HG03025 (cell line): ENCODE measurements around the gene OVCA2.

Source experiments
- ATAC-seq: cut with Tn5 transposase; IDR thresholded peaks from one replicate; pipeline ENCODE4 v1.9.1; 2021; ENCODE audit warnings: mild to moderate bottlenecking, moderate library complexity; ENCODE audit not compliant: unreplicated experiment, low FRiP score

Gene OVCA2

GRCh38 chr17:2082003-2082781, 40.4 kb downstream of the OVCA2 start:
- ATAC-seq, result no peak

- no peak for ATAC-seq
Observed at GRCh38 chr17:2083613-2084035, 41.8 kb downstream of the OVCA2 start.

GRCh38 chr17:2084036-2084765, 42.4 kb downstream of the OVCA2 start:
- ATAC-seq, result no peak

GRCh38 chr17:2084766-2085647, 43.2 kb downstream of the OVCA2 start:
- ATAC-seq, result no peak

GRCh38 chr17:2085648-2085949, 43.8 kb downstream of the OVCA2 start:
- ATAC-seq, result no peak

GRCh38 chr17:2086306-2086705, 44.5 kb downstream of the OVCA2 start:
- ATAC-seq, result no peak

- peak; percentile 30 for ATAC-seq
Observed at GRCh38 chr17:2087597-2088211, 45.9 kb downstream of the OVCA2 start.

- ATAC-seq, result no peak
Observed at GRCh38 chr17:2089021-2089422, 47.2 kb downstream of the OVCA2 start.

GRCh38 chr17:2090210-2090641, 48.4 kb downstream of the OVCA2 start:
- ATAC-seq, result no peak

GRCh38 chr17:2090804-2091534, 49.1 kb downstream of the OVCA2 start:
- no peak for ATAC-seq

- no peak for ATAC-seq
Observed at GRCh38 chr17:2092253-2092652, 50.4 kb downstream of the OVCA2 start.
